NCI-H1092 (cell line): Measurements from ENCODE around the gene CORO2B.
"Not testable (repeated sequence)": the region's sequence is repeated elsewhere in the genome, so short reads cannot be mapped to it uniquely, and the experiment has no call there.

ENCODE experiments used
- DNase-seq: peaks from one replicate; lab custom pipeline; 2025; lab: John Stamatoyannopoulos, UW

The CORO2B gene

GRCh38 chr15:68732451-68732850, 153.7 kb downstream of the CORO2B start:
- no peak for DNase-seq

- DNase-seq: no peak
These were observed 154.9 kb downstream of the CORO2B start for GRCh38 chr15:68733666-68734065.

- no peak for DNase-seq
These were observed 155.6 kb downstream of the CORO2B start for GRCh38 chr15:68734352-68734751.

- no peak for DNase-seq
These were observed 156.1 kb downstream of the CORO2B start for GRCh38 chr15:68734881-68735280.

- DNase-seq: no peak
These were observed 156.8 kb downstream of the CORO2B start for GRCh38 chr15:68735610-68736009.

- DNase-seq: no peak
These were observed 160.7 kb downstream of the CORO2B start for GRCh38 chr15:68739390-68740080.

- no peak for DNase-seq
These were observed 164.5 kb downstream of the CORO2B start for GRCh38 chr15:68743256-68743655.

GRCh38 chr15:68749365-68749764, 170.6 kb downstream of the CORO2B start:
- no peak for DNase-seq

- DNase-seq: no peak
These were observed 171.0 kb downstream of the CORO2B start for GRCh38 chr15:68749793-68750192.

GRCh38 chr15:68751622-68752021, 172.8 kb downstream of the CORO2B start:
- no peak for DNase-seq

GRCh38 chr15:68755731-68756130, 176.9 kb downstream of the CORO2B start:
- no peak for DNase-seq

GRCh38 chr15:68759982-68760579, 181.3 kb downstream of the CORO2B start:
- DNase-seq: not testable (repeated sequence)

- no peak for DNase-seq
These were observed 184.3 kb downstream of the CORO2B start for GRCh38 chr15:68763063-68763462.

GRCh38 chr15:68764090-68764489, 185.3 kb downstream of the CORO2B start:
- no peak for DNase-seq

- no peak for DNase-seq
These were observed 187.0 kb downstream of the CORO2B start for GRCh38 chr15:68765602-68766368.

- no peak for DNase-seq
These were observed 189.0 kb downstream of the CORO2B start for GRCh38 chr15:68767833-68768232.

GRCh38 chr15:68768321-68768720, 189.5 kb downstream of the CORO2B start:
- DNase-seq: no peak

GRCh38 chr15:68769702-68770101, 190.9 kb downstream of the CORO2B start:
- DNase-seq: no peak

- DNase-seq: no peak
These were observed 191.4 kb downstream of the CORO2B start for GRCh38 chr15:68770216-68770615.

- DNase-seq: no peak
These were observed 194.2 kb downstream of the CORO2B start for GRCh38 chr15:68773036-68773435.

GRCh38 chr15:68774120-68774519, 195.3 kb downstream of the CORO2B start:
- DNase-seq: no peak

GRCh38 chr15:68774521-68775235, 195.9 kb downstream of the CORO2B start:
- no peak for DNase-seq

- DNase-seq: no peak
These were observed 196.4 kb downstream of the CORO2B start for GRCh38 chr15:68775236-68775577.
